ENCODE data around the gene NUDT5. TPM values are rescaled to one million over a fixed set of nuclear protein-coding genes. Genes with fewer than 3 reads are reported as not detected.

The NUDT5 gene
- total RNA-seq, 4 donors from 2014 or later = 12.5 to 38.9 (median 17.8) TPM

Small RNAs within 50 kb of the gene (small RNA-seq; reads per million reads assigned to genes)
- gene MIR548AK = 0 reads per million in 4 donors
- gene RNU6-88P = 0 reads per million in 4 donors

Other genes starting within 250 kb of the NUDT5 start
- gene UPF2, start 153.1 kb downstream of the NUDT5 start, total RNA-seq = 10 to 100 TPM; 16.5 to 28.6 (median 23.1) TPM
- gene DHTKD1, start 126.9 kb downstream of the NUDT5 start, total RNA-seq = 10 to 100 TPM in 2 of 4 donors, 1 to 10 TPM in 2; 7.0 to 29.5 (median 13.0) TPM
- gene SEC61A2, start 66.2 kb downstream of the NUDT5 start, total RNA-seq = 10 to 100 TPM in 1 of 4 donors, 1 to 10 TPM in 3; 1.5 to 15.1 (median 7.6) TPM
- gene CDC123, start 297 bp upstream of the NUDT5 start, total RNA-seq = 10 to 100 TPM; 47.8 to 80.8 (median 53.6) TPM
- gene CAMK1D, start 153.7 kb upstream of the NUDT5 start, total RNA-seq = 10 to 100 TPM; 13.5 to 21.4 (median 15.7) TPM